Stimulated activated CD8-positive, alpha-beta memory T cell treated with anti-CD3 and anti-CD28 coated beads, Interleukin-12 subunit alpha, Interleukin-12 subunit beta, amount 100 ng/mL, for 24 hours (primary cell): ENCODE measurements around the gene TMC4.
A peak's percentile ranks its signal among the peaks of the same experiment; 100 is the strongest.
"Not testable (repeated sequence)": the region's sequence is repeated elsewhere in the genome, so short reads cannot be mapped to it uniquely, and the experiment has no call there.

Experiments
- DNase-seq: peaks from one replicate; pipeline ENCODE4 v3.0.0-alpha.2; 2020; ENCODE audit errors: extremely low read depth

Gene TMC4

DNA sequence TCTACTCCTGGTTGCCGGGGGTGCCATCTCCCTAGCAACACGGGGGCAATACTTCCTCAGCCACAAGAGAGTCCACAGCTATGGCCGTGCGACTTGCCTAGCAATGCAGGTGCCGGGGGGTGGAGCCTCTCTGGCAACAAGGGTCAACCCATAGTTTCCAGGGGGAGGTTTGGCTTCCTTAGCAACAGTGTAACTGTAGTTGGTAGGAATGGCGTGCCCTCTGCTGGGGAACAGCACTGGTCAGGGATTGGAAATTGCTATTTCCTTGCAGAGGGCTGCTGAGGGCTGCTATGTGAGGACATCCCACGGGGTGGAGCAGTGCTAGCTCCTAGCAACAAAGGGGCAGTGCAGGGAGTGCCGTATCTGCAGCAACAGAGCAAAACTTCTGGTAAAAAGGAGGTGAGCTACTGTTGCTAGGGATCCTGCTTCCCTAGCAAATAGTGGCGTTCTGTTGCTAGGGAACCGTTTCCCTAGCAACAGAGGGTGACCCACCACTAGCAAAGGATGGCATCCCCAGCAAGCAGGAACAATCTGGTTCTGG is 7.0 kb upstream of the TMC4 start:
- DNase-seq, result no peak

DNA sequence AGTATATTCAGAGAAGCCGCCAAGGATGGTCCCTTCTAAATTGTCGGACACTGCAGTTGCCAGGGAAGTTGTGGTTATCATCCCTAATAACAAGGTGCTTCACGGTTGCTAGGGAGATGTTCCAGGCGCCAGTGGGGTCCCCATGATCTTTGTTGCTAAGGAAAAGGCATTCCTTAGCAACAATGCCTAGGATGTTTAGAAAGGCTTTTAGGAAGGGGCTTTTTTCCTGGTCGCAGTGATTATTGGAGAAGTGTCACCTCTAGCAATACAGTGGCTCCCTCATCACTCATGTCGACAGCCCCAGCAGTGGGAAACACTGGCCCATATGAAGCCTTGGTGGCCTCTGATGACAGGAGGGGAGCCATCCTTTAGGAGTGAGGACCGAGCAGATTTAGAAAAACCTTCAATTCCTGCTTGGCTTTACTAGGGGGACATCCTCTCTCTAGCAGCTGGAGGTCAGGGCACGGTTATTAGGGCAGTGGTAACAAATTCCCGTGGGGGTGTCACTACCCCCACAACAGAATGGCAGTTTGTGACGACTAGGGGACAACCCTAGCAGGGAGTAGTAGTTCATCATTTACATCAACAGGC is 6.4 kb upstream of the TMC4 start:
- no peak for DNase-seq

DNA sequence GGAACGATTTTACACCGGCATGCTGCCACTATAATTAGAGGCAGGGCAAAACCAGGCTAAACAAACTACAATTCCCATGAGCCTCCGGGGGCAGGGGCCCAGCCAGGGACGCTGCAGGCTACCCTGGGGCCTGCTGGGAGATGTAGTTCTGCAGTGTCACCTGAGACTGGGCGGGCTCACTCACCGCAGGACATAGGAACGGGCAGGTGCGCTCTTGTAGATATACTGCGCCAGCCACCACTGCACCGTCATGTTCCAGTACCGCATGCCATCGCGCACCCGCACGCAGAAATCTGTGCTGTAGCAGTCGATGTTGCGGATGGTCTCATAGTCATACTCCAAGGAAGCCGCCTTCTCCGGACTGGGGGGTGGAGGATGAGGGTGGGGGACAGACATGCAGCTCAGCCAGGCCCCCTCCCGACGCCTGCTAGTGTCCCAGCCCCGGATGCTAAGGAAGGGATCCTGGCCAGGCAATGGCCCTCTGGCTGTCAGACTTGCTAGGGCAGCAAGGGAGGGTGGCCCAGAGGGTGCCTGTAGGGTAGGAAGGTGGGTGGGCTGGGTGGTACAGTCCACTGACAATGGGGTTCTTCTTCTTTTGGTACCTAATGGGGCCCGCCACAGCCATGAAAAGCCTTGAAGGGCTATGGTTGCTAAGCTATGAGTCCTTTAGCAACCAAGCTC is 5.8 kb upstream of the TMC4 start:
- DNase-seq, result no peak

DNA sequence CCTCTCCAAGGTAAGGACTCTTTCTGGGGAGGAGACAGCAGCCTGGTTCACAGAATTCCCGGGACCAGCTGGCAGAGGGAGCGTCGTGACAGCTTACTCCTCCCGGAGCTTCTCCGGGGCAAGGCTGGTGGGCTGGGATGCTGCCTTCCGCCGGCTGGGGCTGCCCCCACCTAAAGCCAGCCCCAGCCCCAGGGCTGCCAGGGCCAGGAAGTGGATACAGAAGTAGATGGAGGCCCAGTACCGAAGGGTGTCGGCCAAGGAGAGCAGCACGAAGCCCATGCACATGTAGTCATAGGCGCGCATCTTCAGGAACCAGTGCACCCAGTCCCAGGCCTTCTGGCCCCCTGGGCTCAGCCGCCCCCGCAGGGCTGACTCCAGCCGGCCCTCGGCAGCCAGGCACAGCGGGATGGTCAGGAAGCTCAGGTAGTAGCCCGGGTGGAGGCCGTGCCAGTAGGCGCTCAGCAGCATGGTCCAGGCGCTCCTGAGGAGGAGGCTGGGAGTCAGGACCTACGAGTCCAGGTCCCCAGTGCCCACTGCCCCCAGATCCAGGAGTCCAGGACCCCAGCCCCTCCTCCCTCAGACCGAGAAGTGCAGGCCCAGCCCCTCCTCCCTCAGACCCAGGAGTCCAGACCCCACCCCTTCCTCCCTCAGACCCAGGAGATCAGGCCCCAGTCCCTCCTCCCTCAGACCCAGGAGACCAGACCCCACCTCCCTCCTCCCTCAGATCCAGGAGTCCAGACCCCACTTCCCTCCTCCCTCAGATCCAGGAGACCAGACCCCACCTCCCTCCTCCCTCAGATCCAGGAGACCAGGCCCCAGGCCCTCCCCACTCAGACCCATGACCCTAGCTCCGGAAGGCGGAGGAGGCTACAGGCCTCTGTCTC is 1.2 kb upstream of the TMC4 start:
- DNase-seq, result no peak

DNA sequence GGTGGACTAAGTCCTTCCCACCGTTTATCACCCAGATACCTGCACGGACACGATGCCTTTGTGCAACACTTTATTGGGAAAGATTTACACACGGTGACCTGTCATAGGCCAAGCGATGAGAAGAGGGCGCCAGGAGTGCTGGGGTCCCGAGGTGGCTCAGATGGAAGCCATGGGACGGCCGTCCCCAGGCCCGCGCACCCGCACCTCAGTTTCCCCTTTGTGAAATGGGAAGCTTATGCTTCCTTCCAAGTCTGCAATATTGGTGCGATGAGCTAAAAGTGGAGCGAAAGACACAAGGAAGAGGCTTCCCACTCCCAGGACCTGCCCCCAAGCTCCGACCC is 369 bp upstream of the TMC4 start:
- DNase-seq, result no peak

DNA sequence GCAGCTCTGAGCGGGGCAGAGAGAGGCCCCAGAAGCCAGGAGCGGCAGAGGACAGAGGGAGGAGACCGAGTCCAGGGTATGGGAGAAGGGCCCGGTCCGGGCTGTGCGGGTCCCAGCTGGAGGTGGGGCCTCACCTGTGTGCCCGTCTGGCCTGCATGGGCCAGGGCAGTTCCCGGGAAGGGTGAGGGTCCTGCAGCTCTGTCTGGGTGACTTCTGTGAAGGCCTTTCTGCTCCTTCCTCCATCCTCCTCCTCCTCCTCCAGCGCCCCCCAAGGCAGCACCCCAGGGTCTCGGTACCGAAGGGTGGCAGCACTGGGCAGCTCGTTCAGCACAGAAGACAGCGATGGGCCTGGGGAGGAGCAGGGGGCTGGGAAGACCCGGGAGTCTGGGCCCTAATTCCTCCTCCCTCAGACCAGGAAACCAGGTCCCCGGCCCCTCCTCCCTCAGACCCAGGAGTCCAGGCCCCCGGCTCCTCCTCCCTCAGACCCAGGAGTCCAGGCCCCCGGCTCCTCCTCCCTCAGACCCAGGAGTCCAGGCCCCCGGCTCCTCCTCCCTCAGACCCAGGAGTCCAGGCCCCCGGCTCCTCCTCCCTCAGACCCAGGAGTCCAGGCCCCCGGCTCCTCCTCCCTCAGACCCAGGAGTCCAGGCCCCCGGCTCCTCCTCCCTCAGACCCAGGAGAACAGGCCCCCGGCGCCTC is 1.1 kb downstream of the TMC4 start:
- DNase-seq, result not testable (repeated sequence)

DNA sequence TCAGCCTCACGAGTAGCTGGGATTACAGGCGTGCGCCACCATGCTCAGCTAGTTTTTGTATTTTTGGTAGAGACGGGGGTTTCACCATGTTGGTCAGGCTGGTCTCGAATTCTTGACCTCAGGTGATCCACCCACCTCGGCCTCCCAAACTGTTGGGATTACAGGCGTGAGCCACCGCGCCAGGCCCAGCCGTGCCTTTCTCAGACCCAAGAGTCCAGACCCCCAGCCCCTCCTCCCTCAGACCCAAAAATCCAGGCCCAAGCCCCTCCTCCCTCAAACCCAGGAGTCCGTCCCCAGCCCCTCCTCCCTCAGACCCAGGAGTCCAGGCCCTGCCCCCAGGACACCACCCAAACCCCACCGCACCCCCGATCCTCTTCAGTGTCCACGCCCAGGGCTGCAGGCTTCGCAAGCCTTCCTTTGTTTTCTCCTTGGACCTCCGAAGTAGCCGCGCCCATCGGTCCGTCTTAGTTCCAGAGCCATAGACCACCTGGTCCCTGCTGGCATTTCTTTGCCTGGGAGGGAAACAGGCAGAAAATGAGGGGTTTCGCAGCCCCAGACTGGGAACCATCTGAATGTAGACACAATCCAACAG is 3.7 kb downstream of the TMC4 start:
- DNase-seq, result no peak

DNA sequence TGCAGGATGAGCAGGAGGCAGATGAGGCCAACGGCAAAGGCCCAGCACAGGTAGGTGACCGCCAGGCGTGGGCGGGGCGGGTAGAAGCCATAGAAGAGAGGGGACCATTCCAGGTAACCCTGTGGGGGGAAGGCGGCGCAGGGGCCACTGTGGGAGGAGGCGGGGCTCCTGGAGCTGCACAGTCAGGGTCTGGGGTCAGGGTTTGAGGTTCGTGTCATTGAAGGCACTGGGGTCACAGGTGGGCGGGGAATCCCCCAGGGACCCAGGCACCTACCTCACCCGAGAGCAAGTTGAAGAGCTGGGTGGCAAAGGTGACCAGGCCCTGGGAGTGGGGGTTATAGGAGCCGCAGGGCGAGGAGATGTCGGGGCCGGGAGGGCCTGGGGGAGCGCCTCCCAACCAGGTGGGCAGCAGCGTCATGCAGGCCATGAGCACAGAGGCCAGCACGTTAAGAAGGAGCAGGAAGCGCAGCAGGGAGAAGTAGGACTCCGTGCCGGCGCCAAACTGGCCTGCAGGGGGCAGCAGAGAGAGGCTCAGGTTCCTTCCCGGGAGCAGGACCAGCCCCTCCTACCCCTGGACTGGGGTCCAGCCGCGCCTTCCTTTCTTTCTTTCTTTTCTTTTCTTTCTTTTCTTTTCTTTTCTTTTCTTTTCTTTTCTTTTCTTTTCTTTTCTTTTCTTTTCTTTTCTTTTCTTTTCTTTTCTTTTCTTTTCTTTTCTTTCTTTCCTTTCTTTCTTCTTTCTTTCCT is 4.6 kb downstream of the TMC4 start:
- peak; percentile 74 for DNase-seq

DNA sequence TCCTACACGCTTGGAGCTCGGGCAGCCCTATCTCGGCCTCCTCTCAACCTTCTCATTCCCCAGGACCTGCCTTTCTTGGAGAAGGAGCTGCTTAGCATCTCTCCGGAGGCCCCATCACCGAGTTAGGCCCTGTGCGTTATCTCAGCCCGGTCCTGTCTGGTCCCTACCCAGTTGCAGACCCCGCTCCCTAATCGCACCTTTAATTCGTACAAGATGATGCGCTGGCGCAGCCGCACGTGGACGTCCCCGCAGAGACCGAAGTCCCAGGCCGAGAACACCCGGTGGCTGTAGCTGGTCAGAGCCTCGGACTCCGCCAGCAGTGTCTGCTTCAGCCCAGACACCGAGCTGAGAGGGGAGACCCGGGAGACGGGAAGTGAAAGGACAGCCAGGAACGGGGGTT is 7.7 kb downstream of the TMC4 start:
- DNase-seq, result no peak

DNA sequence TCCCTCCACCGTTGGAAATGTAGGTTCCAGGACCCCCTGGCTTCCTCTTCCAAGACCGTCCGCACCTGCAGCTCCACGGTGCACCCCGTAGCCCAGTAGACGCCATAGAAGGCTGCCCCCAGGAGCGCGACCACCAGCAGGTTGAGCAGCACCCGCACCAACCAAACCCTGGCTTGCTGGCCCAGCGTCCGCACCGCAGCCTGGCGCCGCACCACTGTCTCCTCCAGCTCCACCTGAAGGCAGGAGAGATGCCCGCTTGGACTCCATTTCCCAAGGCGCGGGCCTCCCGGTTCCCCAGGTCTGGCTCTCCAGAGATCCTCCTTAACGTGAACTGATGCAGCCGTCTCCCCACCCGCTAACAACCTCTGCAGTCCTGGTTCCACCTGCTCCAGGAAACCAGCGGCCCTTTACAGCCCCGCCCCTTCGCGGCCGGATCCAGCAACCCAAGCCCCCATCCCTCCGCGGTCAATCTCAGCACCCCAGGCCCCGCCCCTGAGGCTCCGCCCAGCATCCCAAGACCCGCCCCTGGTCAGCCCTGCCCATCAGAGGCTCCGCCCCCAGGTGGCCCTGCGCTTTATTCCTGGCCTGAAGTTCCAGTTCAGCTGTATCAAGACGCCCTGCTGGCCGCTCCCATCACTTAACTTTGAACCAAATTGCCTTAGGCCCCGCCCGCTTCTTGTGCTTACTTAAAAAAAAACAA is 8.4 kb downstream of the TMC4 start:
- peak; percentile 32 for DNase-seq

DNA sequence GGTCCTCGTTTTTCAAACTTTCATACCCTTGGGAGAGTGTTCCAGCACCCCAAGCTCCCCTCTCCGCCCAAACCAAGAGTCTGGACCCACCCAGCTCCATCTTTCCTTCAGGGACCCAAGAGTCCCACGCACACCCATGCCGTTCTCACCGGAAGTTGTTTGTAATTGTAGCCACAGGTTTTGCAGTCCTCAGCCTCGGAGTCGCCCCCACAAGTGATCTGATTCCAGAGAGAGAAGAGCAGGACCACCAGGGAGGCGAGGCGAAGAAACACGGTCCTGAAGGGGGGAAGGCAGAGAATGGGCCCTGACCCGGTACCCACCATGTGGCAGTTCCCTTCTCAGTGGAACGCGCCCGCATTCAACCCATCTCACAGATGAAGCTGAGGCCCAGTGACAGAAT is 10.1 kb downstream of the TMC4 start:
- DNase-seq, result no peak

DNA sequence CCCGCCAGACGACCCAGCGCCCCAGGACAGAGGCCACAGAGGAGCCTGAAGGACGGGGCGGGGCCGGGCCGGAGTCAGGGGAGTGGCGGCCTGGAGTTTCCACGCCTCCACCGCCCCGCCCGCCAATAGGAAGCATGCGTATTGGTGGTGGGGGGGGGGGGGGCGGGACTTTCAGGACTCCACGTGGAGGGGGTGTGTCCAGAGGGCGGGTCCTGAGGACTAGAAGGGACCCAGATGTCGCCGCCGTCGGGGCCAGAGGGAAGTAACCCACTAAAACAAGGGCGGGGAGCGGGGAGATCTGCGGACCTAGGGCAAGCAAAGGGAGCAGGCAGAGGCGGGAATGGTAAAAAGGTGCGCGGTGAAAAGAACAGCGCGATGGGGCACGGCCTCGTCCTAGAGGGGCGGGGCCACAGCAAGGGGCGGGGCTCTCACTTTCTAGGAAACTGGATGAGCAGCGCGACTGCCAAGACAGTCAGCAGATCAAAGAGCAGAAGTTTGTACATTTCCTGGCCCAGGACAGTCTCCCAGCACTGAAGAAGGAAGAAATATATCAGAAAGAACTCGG is 10.6 kb downstream of the TMC4 start:
- DNase-seq, result peak; percentile 56

DNA sequence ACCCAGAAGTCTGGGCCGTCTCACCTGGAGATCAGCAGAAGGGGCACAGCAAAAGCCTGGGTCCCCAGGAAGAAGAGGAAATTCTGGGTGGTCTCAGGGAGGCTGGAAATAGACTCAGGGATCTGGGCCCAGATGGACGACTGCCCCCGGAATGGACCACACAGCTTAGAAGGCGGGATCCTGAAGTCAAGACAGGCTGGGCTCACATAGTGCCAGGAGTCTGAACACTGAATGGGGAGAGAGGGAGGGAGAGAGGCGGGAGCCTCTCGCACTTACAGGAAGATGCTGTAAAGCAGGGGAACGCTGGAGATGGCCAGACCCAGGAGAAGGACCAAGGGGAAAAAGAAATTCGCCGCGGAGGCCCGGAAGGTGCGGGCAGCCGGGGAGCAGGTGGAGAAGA is 12.1 kb downstream of the TMC4 start:
- DNase-seq, result no peak

DNA sequence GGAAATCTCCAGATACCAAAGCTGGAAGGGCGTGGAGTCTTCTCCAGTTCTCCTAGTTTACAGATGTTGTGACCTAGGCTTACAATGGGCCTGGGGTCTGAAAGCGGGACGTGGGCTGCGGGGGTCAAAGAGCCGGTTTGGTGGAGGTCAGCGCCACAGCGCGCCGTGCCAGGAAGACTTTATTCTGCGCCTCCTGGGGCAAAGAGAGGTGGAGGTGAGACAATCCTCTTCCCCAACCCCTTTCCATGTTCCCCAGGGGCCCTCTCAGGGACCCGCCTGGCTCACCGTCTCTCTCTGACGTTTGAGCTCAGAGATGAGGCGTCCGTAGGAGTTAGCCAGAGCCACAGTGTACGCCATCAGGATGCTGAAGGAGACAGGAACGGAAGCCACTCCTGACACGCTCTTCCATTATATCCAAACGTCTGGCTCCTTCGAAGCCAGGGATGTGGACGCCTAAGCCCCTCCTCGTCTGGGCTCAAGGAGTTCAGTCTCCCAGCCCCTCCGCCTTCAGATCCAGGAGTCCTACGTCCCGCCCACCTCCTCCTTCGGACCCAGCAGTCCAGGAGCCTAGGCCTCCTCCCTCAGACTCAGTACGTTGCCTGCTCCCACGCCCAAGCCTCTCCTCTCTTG is 12.7 kb downstream of the TMC4 start:
- no peak for DNase-seq

DNA sequence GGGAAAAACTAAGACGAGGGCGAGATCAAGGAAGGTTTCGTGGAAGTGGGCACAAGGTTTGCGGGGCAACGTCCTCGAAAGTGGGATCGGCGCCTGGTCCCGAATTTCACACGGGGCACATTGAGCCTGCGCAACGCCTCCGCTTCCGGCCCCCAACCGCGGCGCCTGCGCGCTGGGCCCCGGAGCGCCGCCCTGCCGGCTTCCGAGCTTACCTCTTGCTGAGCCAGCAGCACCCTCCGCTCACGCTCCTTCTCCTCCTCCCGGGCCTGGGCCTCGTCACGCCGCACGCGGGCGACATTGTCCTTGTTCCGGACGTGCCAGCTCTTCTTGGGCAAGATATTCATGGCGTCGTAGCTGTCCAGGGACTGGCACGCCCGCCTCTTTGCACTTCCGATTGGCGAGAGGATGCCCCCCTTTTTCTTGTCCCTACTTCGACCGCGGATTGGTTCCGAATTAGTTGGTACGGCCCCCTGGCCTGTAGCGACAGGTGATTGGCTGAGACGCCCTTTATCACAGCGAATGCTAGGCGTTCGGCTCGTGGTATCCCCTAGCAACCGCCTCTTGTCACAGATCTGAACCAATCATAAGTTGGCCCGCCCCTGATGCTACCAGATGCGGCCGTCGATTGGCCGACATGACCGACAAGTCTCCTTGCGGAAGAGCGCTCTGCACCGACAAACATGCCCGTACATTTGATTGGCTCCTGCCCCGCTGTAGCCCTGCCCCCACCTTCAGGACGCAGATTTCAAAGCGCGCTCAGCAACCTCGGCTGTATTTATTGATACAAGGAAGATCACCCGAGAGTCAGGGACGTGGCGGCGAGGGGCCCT is 13.4 kb downstream of the TMC4 start, which contains the start of gene LENG1:
Gene LENG1 (minus strand): TSS at position 370 of the 830 bp plus-strand sequence. CDS start 26 bp downstream, at position 344.
- DNase-seq, result peak; percentile 97

DNA sequence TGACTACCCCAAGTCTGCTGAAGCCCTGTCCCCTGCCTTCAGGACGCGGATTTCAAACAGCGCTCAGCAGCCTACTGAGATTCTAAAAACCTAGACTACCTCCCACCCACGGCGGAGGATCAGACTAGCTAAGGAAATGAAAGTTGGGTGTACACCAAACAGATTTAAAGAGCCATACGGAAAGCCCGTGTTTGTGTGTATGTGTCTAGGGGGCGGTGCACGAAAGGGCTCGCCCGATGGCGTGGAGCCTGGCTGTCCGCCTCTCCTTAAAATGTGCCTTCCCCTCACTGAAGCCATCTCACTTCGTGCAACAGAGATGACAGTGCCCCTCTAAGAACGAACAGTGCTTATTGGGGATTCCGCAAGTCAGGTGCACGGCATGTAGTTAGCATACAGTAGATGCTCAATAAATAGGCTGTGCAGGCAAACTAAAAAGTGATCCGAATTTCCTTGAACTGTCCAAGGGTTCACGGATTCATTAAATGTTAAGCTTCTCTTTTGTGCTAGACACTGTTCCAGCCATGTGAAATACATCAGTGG is 14.1 kb downstream of the TMC4 start:
- no peak for DNase-seq

DNA sequence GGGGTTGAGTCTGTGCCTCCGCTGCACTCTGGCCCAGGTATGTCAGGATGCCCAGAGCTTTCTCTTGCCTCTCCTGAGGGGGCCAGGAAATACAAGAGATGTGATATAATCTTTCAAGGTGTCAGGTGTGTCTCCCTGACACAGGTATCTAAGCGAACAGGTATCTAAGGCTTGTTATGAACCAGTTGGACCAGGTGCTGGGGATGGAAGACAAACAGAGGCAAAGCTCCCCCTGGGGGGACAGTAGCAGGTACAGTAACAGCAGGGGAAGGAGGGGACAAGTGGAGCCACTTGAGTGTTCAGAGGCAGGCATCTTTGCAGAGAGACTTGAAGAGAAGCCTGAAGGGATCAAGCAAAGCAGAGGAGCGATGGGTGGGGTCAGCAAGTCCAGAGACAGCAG is 16.0 kb downstream of the TMC4 start:
- no peak for DNase-seq

DNA sequence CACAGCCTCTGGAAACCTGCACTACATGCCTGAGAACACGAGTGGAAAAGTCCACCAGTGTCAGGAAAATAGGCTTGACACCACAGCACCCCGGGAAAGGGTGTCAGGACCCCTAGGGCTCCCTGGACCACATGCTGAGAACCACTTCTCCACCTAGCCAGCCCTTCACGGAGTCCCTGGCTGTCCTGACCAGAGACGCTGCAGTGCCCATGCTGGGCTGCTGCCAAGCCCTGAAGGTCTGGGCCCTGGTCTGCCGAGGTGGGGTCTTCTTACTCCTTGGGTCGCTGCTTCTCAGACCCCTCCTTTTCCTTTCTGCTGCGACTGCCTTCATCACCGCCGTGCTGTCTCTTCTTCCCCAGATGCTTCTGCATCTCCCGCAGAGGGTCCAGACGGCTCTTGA is 16.5 kb downstream of the TMC4 start:
- DNase-seq, result no peak
